Activated T-helper 1 cell treated with anti-CD3 and anti-CD28 coated beads, Interleukin-2, amount 50 U/mL, for 16 hours (primary cell): ENCODE data around the gene SRD5A3.

Experiments
- DNase-seq, 2 donors: peaks; one replicate each; pipeline ENCODE4 v3.0.0-alpha.2; 2020; ENCODE audit warnings: low read depth in 1 of 2, low spot score in 1 of 2

The SRD5A3 gene

GRCh38 chr4:55373461-55373860 is 27.4 kb downstream of the SRD5A3 start:
- no peak for DNase-seq

DNA sequence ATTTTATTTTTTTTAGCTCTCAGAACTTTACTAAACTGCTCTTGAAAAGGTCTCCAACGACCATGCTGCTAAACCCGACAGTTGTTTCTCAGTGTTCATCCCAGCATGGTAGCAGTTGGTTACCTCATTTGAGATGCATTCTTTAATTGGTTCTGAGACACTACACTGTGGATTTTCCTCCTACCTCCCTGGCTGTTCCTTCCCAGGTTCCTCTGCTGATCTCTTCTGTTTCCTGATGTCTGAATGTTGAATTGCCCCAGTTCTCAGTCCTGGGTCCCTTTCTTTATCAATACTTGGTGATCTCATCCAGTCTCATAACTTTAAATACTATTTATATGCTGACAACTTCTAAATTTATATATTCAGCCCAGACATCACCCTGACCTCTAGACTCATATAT is 30.7 kb downstream of the SRD5A3 start:
- no peak for DNase-seq

GRCh38 chr4:55378617-55379467 is 32.8 kb downstream of the SRD5A3 start:
- DNase-seq, result no peak

DNA sequence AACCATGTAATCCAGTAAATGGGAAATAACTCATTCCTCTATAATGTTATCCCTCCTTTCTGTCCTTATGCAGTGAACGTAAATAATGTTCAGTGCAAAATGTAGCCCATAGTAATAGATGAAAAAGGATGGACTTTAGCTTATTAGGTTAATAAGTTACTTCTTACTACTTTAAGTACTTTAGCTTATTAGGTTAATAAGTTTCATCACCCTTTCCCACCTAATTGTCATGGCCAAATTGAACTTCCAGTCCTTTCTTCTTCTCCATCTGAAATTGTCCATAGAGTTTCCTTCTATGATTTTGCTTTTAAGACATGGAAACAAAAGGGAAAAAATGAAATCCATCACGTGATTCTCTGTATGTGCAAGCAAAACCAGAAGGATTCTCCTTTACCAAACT is 34.5 kb downstream of the SRD5A3 start:
- no peak for DNase-seq

DNA sequence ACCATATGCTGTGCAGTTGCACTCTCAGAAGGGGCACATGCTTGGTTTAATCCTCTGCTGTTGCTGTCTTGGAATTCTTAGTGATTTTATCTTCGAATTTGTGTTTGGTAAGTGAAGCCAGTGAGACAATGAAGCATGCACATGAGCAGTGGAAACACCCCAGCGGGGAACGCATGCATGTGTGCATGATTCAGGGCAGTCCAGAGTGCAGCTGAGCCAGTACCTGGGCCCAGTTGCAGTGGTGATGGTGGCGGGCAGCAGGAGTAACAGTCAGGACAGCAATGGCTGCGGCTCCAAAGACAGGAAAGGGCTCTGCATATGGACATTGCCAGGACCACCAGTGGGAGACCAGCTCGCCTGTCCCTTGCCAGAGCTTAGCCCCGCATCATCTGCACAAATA is 35.5 kb downstream of the SRD5A3 start:
- no peak for DNase-seq

DNA sequence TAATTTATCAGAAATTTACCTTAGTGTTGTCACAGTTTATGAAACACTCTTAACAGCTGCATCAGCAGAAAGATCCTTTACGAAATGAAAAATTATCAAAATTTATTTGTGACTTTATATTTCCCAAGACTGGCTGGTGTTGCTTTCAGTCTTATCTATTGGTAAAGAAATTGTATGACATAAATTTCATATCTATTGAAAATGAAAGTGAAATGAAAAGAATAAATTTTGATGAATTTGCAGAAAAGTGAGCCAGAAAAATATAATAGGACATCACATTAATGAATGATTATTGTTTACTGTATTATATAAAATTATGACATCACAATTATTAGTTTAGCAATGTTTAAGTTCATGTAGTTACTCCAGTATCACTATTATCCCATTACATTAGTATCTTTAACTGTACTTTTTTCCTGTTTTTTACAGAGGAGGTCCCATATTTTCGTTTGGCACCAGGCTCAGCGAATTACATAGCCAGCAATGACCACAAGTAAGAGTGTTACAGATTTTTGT is 36.5 kb downstream of the SRD5A3 start:
- DNase-seq, result no peak

DNA sequence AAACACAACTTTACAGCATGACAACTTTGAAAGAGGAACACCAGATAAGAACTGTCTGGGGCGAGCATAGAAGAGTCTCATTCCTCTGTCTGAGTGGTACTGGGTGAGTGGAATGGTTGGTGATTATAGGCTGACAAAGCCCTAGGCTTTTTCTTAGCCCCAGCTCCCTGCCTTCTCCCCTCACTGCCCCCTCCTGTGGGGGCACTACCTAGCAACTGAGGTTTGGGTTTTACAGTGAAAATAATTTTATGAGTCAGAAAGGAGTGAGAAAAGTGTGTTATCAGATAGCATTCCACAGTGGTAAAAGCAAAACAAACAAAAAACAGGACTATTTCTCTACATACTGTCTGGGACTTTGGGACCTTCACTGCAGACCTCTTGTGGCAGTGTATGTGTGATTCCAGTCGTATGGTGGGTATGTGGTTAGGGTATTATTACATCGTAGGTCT is 39.2 kb downstream of the SRD5A3 start:
- no peak for DNase-seq

GRCh38 chr4:55386073-55386472 is 40.0 kb downstream of the SRD5A3 start:
- no peak for DNase-seq

DNA sequence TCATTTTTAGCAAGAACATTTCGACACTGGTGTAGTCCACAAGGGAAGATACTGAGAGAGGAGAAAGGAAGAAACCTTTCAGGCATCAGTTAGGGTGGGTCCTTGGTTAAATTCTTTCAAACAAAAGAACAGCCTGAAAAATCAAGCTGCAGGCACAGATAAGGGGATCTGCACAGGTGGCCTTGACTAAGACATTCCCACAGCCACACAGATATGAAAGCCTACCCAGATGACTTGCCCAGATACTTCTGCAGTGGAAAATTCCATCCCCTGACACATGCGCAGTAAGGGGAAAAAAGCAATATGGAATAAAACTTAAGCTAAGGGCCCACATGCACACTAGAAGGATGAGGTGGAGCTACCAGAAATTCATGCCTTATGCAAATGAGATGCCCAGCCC is 40.8 kb downstream of the SRD5A3 start:
- no peak for DNase-seq

GRCh38 chr4:55393461-55394320 is 47.6 kb downstream of the SRD5A3 start:
- DNase-seq, result no peak

DNA sequence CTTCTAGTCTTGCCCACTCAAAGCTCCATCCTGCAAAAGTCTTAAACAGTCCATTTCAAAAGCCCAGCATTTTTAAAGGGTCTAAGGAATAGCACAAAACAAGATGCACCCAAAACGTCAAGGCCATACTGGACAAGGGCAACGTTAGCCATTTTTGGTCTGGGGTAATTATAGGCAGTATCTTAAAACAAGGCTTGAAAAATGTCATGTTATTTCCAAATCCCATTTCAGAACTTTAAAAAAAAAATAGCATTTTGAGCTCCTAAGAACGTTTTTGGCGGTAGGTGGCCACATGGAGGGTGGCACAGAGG is 49.1 kb downstream of the SRD5A3 start:
- DNase-seq, result no peak

DNA sequence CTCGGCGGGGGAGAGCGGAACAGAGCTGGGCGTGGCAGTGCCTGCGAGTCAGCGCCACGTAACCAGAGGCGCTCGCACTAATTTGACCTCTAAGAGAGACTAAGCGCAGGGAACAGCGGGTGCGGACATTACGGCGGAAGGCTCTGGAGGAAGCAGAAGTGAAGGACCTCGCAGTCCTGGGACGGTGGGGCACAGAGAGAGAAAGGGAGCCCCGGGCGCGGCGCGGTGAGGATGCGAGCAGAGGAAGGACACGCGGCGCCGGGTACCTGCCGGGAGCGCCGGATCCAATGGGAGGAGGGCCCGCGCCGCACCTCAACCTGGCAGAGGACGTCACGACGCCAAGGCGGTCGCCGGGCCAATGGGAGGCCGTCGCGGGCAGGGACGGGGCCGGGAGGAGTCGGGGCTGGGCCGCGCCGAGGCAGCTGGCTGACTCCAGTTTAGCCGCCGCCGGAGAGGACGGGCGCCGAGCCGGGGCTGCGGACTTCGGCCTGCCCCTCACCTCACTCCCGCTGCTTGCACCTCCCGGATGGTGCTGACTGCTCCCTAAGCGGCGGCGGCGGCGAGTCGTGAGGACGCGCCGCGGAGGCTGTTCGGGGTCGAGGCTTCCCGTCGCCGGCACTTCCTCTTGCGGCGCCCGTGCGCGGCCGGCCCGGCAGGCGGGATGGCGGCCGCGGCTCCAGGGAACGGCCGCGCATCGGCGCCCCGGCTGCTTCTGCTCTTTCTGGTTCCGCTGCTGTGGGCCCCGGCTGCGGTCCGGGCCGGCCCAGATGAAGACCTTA is 49.7 kb downstream of the SRD5A3 start, which contains the start of gene TMEM165:
Gene TMEM165 (plus strand): TSS at position 429 of the 779 bp plus-strand sequence. CDS start 233 bp downstream, at position 662.
- DNase-seq, result peak; percentile 78 to 83

GRCh38 chr4:55396308-55397125 is 50.5 kb downstream of the SRD5A3 start:
- DNase-seq, result peak in 1 of 2 donors; percentile 5

- DNase-seq, result no peak
These were observed 51.0 kb downstream of the SRD5A3 start for GRCh38 chr4:55397126-55397436.

GRCh38 chr4:55397520-55398321 is 51.7 kb downstream of the SRD5A3 start:
- DNase-seq, result no peak

DNA sequence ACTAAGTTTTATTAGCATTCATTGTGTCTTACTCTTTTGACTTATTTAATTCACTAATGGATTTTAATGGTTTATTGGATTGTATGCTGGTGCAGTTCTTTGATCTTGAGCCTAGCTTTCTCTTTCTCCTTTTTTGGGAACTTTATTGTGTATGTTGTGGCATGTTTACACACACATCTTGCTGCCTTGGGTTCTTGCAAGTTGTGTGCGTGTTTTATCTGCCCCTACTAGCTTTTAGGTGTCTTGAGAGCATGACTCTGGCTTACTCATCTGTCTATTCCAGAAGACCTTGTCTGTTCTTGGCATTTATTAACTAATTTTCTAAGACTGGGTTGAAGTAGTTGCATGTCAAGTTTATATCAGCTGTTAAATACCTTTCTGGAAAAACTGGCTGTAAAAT is 52.4 kb downstream of the SRD5A3 start:
- no peak for DNase-seq

DNA sequence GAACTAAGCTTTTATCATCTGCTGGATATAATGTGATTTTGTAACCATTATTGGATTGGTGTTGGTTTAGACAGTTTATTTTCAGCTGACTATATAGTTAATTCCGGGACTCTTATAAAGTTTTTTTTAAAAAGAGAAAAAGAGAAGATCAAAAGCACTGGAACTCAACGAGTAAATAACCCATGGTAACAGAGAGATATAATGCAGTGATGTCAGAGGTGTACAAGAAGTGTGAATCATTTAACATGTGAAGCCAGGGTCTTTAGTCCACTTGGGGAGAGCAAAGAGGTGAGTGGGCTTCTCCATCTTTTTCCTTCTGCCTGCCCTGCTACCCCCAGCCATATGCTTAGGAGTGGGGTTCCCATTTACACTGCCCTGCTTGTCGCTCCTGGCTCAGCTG is 52.9 kb downstream of the SRD5A3 start:
- no peak for DNase-seq

GRCh38 chr4:55399581-55399980 is 53.5 kb downstream of the SRD5A3 start:
- DNase-seq, result no peak

GRCh38 chr4:55405073-55405472 is 59.0 kb downstream of the SRD5A3 start:
- no peak for DNase-seq

DNA sequence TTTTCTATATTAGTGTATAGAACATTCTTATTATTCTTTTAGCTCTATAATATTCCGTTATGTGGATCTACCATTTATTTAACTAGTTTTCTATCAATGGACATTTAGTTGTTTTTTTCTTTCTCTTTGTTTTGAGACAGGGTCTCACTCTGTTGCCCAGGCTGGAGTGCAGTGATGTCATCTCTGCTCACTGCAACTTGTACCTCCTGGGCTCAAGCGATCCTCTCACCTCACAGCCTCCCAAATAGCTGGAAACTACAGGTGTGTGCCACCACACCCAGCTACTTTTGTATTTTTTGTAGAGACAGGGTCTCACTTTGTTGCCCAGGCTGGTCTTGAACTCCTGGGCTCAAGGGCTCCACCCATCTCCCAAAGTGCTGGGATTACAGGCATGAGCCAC is 60.5 kb downstream of the SRD5A3 start:
- no peak for DNase-seq
